GM18868 (cell line): ENCODE measurements around the gene IKZF3.
"Not testable (repeated sequence)": the region's sequence is repeated elsewhere in the genome, so short reads cannot be mapped to it uniquely, and the experiment has no call there.

Source experiments
- ATAC-seq: cut with Tn5 transposase; IDR thresholded peaks from one replicate; pipeline ENCODE4 v1.9.1; 2021; ENCODE audit warnings: mild to moderate bottlenecking, moderate library complexity; ENCODE audit not compliant: unreplicated experiment

IKZF3 gene

GRCh38 chr17:39861235-39861634 is 2.9 kb downstream of the IKZF3 start:
- no peak for ATAC-seq

- not testable (repeated sequence) for ATAC-seq
These were observed 8.0 kb downstream of the IKZF3 start for GRCh38 chr17:39855911-39856649.

DNA sequence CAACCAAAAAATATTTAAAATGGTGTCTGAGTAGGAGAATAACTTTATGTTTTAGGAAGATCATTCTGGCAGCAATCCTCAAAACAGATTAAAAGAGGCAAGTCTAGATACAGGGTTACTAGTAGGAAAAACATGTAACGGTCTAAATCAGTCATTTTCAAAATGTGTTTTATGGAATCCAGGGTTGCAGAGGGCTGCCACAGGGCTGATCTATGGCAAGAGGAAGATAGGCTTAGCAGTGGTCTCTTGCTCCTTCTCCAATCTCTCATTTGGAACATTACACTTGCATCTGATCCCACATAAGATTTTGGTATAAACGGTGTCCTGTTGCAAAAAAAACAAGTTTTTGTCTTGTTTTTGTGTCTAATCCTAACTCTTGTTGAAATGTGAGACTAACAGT is 9.2 kb downstream of the IKZF3 start:
- ATAC-seq: no peak

- no peak for ATAC-seq
These were observed 11.9 kb downstream of the IKZF3 start for GRCh38 chr17:39852239-39852638.

DNA sequence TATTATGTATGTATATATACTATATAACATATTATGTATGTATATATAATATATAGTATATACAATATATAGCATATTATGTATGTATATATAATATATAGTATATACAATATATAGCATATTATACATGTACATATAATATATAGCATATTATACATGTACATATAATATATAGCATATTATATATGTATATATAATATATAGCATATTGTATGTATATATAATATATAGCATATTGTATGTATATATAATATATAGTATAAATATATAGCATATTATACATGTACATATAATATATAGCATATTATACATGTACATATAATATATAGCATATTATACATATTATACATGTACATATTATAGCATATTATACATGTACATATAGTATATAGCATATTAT is 13.9 kb downstream of the IKZF3 start:
- ATAC-seq: not testable (repeated sequence)

DNA sequence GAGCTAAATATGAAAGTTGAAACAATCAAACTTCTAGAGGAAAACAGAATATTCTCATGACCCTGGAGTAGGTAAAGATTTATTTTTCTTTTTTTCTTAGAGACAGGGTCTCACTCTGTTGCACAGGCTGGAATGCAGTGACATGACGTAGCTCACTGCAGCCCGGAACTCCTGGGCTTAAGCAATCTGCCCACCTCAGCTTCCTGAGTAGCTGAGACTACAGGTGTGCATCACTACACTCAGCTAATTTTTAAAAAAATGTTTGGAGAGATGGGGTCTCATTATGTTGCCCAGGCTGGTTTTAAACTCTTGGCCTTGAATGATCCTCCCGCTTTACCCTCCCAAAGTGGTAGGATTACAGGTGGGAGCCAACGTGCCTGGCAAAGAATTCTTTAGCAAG is 15.5 kb downstream of the IKZF3 start:
- no peak for ATAC-seq

DNA sequence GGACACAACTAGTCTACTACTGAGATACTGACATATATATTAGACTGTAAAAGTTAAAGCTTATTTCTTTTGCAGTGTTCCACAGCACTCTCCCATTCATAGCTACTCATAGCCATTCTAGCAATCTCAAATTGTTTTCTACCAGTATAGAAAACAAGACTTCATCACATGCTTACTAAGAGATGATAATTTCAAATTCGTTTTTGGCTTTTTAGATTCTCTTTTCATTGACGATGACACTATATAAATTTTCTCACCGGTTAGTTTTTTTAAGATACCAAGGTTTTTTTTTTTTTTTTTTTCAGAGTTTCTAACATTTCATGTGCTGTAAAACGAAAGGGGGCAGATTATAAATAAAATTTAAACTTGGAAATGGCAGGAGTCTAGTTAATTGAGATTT is 17.9 kb downstream of the IKZF3 start:
- ATAC-seq: no peak

- no peak for ATAC-seq
These were observed 18.9 kb downstream of the IKZF3 start for GRCh38 chr17:39845052-39845846.

DNA sequence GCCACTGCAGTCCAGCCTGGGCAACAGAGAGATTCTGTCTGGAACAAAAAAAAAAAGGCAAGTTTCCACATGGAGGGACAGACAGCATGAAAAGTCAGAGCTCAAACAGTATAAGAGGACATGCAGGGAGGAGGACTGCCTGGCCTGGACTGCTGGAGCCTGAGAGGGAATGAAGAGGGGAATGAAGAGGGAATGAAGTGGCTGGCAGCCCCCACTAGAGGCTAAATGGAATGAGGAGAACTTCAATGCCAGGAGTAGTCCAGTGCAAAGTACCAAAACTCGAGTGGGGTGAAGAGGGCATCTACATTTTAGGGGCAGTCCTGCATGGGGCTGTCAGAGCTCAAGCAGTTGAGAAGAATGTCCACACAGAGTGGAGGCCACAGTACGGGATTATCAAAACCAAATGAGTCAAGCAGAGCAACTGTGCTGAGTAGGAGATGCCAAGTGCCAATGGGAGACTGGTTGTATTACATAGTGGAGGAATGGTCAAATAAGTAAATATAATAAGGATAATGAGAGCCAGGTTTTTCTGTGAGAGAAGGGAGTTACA is 22.9 kb downstream of the IKZF3 start:
- ATAC-seq: no peak

DNA sequence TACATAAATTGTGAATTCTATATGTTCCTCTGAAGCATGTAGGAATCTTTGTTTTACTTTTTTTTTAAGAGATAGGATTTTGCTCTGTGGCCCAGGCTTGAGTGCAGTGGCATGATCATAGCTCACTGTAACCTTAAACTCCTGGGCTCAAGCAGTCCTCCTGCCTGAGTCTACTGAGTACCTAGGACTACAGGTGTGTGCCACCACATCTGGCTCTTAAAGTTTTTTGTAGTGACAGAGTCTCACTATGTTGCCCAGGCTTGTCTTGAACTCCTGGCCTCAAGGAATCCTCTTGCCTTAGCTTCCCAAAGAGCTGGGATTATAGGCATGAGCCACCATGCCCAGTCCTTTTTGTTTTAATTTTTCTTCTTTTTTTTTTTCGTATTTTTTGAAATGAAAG is 25.3 kb downstream of the IKZF3 start:
- ATAC-seq: no peak

DNA sequence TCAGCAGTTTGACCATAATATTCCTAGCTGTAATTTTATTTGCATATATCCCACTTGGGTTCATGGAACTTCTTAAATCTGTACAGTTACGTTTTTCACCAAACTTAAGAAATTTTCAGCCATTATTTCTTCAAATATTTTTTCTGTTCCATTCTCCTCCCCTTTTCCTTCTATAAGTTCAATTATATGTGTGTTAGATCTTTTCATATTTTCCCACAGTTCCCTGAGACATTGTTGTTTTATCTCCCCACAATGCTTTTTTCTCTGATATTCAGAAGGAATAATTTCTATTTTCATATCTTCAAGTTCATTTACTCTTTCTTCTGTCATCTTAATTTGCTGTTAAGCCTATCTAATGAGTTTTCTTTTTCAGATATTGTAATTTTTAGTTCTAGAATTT is 26.1 kb downstream of the IKZF3 start:
- no peak for ATAC-seq

DNA sequence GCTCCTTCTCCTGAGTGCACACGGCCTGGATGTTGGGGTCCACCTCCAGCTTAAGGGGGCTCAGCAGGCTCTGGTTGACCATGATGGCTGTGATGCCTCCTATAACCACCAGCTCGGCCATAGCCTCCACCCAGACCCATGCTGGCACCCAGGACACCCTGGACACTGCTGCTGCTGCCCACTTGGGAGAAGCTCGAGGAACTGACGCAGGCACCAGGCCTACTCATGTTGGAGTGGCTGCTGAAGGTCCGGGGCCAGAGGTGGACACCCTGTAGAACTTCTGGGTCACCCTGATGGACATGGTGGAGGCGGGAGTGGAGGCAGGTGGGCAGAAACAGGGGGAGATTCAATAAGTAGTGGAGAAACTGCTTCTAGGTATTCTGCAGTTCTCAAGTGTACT is 28.0 kb downstream of the IKZF3 start:
- ATAC-seq: no peak

GRCh38 chr17:39835038-39835786 is 28.9 kb downstream of the IKZF3 start:
- ATAC-seq: no peak

DNA sequence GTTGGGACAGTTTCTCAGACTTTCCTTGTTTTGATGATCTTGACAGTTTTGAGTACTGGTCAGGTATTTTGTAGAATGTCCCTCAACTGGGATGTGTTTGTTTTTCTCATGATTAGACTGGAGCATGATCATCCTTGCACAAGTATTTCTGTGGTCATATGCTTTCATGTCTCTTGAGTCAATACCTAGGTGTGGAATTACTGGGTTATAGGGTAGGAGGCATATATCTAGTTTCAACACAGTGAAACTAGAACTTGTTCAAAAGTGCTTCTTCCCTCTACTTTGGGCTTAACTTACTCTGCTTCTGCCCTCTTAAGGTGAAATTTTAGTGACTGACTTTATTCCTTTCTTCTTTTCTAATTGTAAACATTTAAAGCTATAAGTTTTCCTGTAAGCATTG is 30.1 kb downstream of the IKZF3 start:
- ATAC-seq: no peak

- ATAC-seq: no peak
These were observed 32.5 kb downstream of the IKZF3 start for GRCh38 chr17:39831588-39831987.

DNA sequence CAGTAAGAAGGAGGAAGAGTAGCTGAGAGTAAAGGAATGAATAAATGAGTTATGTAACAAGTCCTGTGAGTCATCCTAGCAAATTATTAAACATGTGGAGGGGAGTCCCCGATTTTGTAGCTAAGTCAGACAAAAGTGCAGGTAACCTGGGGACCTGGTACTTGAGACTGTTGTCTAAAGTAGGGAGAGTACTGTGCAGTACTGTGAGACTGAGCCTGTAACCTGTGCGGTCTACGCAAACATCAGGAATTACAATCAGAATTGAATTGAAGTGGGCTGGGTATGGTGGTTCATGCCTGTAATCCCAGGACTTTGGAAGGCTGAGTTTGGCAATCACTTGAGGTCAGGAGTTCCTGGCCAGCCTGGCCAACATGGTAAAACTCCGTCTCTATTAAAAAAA is 35.7 kb downstream of the IKZF3 start:
- ATAC-seq: no peak

DNA sequence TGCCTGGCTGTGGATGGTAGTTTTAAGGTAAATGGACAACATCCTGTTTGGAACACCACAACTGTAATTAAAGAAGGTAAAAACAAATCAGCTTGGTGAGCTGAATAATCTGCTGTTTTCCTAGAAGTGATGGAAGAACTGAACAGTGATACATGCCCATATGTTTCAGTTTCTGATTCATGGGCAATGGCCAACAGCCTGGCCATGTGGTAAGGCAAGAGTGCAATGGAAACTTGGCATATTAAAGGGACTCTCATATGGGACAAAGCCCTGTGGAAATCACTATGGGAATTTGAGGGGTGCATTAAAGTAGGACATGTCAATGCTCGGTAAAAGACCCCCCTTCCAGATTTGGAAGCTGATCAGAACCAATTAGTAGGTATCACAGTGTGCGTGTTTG is 37.8 kb downstream of the IKZF3 start:
- no peak for ATAC-seq

DNA sequence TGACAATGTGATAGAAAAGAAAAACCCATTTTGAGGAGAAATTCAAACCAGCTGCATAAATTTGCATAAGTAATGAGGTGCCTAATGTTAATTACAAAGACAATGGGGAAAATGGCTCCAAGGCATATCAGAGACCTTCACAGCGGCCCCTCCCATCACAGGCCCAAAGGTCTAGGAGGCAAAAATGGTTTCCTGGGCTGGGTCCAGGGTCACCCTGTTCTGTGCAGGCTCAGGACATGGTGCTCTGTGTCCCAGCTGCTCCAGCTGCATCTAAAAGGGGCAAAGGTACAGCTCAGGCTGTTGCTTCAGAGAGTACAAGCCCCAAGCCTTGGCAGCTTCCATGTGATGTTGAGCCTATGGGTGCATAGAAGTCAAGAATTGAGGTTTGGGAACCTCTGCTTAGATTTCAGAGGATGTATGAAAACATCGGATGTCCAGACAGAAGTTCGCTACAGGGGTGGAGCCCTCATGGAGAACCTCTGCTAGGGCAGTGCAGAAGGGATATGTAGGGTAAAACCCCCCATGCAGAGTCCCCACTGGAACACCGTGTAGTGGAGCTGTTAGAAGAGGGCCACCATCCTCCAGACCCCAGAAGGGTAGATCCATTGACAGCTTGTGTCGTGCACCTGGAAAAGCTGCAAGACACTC is 40.6 kb downstream of the IKZF3 start:
- no peak for ATAC-seq

GRCh38 chr17:39822051-39822451 is 42.1 kb downstream of the IKZF3 start:
- ATAC-seq: no peak

DNA sequence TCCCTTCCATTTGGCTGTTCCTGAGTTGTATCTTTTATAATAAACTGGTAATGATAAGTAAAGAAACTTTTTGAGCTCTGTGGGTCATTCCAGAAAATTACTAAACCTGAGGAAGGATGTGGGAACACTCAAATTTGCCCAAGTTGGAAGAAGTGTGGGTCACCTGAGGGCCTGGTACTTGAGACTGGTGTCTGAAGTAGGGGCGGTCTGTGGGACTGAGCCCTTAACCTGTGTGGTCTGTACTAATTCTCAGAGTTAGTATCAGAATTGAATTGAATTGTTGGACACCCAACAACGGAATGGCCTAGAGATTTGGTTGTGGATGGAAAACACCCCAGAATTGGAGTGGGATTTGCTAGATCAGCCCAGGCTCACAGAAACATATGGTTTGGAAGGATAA is 43.1 kb downstream of the IKZF3 start:
- ATAC-seq: no peak

- ATAC-seq: no peak
These were observed 43.6 kb downstream of the IKZF3 start for GRCh38 chr17:39820541-39820940.
